Left lung (tissue), 10 donors: ENCODE results near the gene VMAC. TPM values are rescaled to one million over a fixed set of nuclear protein-coding genes. Genes with fewer than 3 reads are reported as not detected.

Experiments
- ATAC-seq: fragments of 200-7000 bp; cut with Tn5 transposase; one replicate; pipeline ENCODE4 v1.9.1; 2020; ENCODE audit warnings: moderate library complexity
- DNase-seq, 4 donors: peaks; one replicate each; pipeline ENCODE4 v3.0.0-alpha.2; 2013 to 2020
- H3K27ac ChIP-seq, 2 donors: fragments of 200-600 bp; sonication (generic) in 1 of 2; one replicate each; pipeline versions ENCODE4 v1.5.0 to v1.8.0; 2020 to 2021
- H3K27me3 ChIP-seq, 2 donors: fragments of 200-600 bp; sonication (generic) in 1 of 2; one replicate each; pipeline versions ENCODE4 v1.5.0 to v1.8.0; 2020 to 2021
- H3K36me3 ChIP-seq, 2 donors: fragments of 200-600 bp; sonication (generic) in 1 of 2; one replicate each; pipeline versions ENCODE4 v1.5.0 to v1.8.0; 2020 to 2021
- H3K4me1 ChIP-seq, 2 donors: fragments of 200-600 bp; one replicate each; pipeline ENCODE4 v1.8.0; 2021
- H3K4me3 ChIP-seq, 2 donors: fragments of 200-600 bp; sonication (generic) in 1 of 2; one replicate each; pipeline versions ENCODE4 v1.5.0 to v1.8.0; 2020 to 2021; ENCODE audit warnings: mild to moderate bottlenecking in 1 of 2
- H3K9me3 ChIP-seq, 2 donors: fragments of 200-600 bp; sonication (generic) in 1 of 2; one replicate each; pipeline versions ENCODE4 v1.5.0 to v1.8.0; 2020 to 2021
- CTCF ChIP-seq, 2 donors: fragments of 200-600 bp; sonication (generic) in 1 of 2; IDR thresholded peaks; one replicate each; pipeline versions ENCODE4 v1.5.0 to v1.8.0; 2021; ENCODE audit warnings: antibody characterized with exemption in 2 of 2
- intact Hi-C, 2 donors: fragments of 100-400 bp; cut with DNase I; formaldehyde crosslinking; loops; one replicate each; pipeline versions ENCODE4 v1.11.2 to v1.14.2; 2022
- polyA plus RNA-seq, 6 donors: library from polyadenylated mRNA; unstranded; fragments of 120-200 nt; gene quantifications; one replicate each; pipeline ENCODE4 v1.2.1, GENCODE V29; 2013; ENCODE audit not compliant: insufficient read length in 6 of 6
- total RNA-seq, 2 donors: library from RNA; stranded (reverse); fragmentation: NEBNext Ultra II Directional; extraction: Animal tissue kit (Norgen Biotek cat#: 25700); gene quantifications; one replicate each; pipeline ENCODE4 v1.2.1, GENCODE V29; 2021
- donor health status: DM: no; HTN: yes; CAD: no.
- donor health status: DM: no; HTN: no; CAD: no.

Gene VMAC
- total and polyA plus RNA-seq, 8 donors: 5.0 to 10.4 (median 8.5) TPM

- H3K4me3 ChIP-seq: no peak overlapping the region
- DNase-seq: no peak
- no peak for TF ChIP-seq CTCF (IDR thresholded peaks at IDR 0.05)
- H3K9me3 ChIP-seq: no peaks in the 10 kb centered on the region
- no peaks in the 10 kb centered on the region for H3K27me3 ChIP-seq
- peaks cover 54 to 88% of the 10 kb centered on the region in 2 donors for H3K4me1 ChIP-seq
- intact Hi-C loops: no loop called here
- peaks cover 0 to 7% of the 10 kb centered on the region in 2 donors for H3K36me3 ChIP-seq
- ATAC-seq: no peak
- no peak overlapping the region for H3K27ac ChIP-seq
Measured at GRCh38 chr19:5956323-5956722, 51.7 kb downstream of the VMAC start.

- Histone ChIP-seq H3K27me3 (no peaks in the 10 kb centered on the region), H3K9me3 (no peaks in the 10 kb centered on the region), H3K4me1 (peaks cover 54 to 88% of the 10 kb centered on the region in 2 donors), H3K4me3 (no peak overlapping the region), H3K27ac (no peak overlapping the region), H3K36me3 (peaks cover 0 to 7% of the 10 kb centered on the region in 2 donors)
- DNase-seq: no peak
- no peak for ATAC-seq
- intact Hi-C loops: no loop called here
- TF ChIP-seq CTCF (IDR thresholded peaks at IDR 0.05): no peak
Measured at GRCh38 chr19:5956728-5957127, 52.1 kb downstream of the VMAC start.

GRCh38 chr19:5957170-5957569, 52.5 kb downstream of the VMAC start:
- intact Hi-C loops: no loop called here
- H3K27me3 ChIP-seq: no peaks in the 10 kb centered on the region
- H3K4me3 ChIP-seq: no peak overlapping the region
- no peak for ATAC-seq
- no peak for TF ChIP-seq CTCF (IDR thresholded peaks at IDR 0.05)
- DNase-seq: no peak
- H3K27ac ChIP-seq: no peak overlapping the region
- peaks cover 54 to 88% of the 10 kb centered on the region in 2 donors for H3K4me1 ChIP-seq
- H3K9me3 ChIP-seq: no peaks in the 10 kb centered on the region
- peaks cover 0 to 7% of the 10 kb centered on the region in 2 donors for H3K36me3 ChIP-seq

- intact Hi-C loops: no loop called here
- no peak overlapping the region for H3K4me3 ChIP-seq
- DNase-seq (no peak), ATAC-seq (no peak)
- H3K4me1 ChIP-seq: peaks cover 54 to 88% of the 10 kb centered on the region in 2 donors
- TF ChIP-seq CTCF (IDR thresholded peaks at IDR 0.05): no peak
- no peaks in the 10 kb centered on the region for H3K9me3 ChIP-seq
- H3K27me3 ChIP-seq: no peaks in the 10 kb centered on the region
- no peak overlapping the region for H3K27ac ChIP-seq
- H3K36me3 ChIP-seq: peaks cover 0 to 7% of the 10 kb centered on the region in 2 donors
Measured at GRCh38 chr19:5958074-5958850, 53.6 kb downstream of the VMAC start.

GRCh38 chr19:5958851-5959122, 54.1 kb downstream of the VMAC start:
- Histone ChIP-seq H3K27me3 (no peaks in the 10 kb centered on the region), H3K27ac (no peak overlapping the region), H3K4me1 (peaks cover 48 to 88% of the 10 kb centered on the region in 2 donors), H3K36me3 (peaks cover 0 to 7% of the 10 kb centered on the region in 2 donors), H3K4me3 (no peak overlapping the region), H3K9me3 (no peaks in the 10 kb centered on the region)
- ATAC-seq (no peak), DNase-seq (no peak)
- TF ChIP-seq CTCF (IDR thresholded peaks at IDR 0.05): no peak
- intact Hi-C loops: no loop called here
